ENCODE measurements around the gene GRIN1.

GRIN1 gene

DNA sequence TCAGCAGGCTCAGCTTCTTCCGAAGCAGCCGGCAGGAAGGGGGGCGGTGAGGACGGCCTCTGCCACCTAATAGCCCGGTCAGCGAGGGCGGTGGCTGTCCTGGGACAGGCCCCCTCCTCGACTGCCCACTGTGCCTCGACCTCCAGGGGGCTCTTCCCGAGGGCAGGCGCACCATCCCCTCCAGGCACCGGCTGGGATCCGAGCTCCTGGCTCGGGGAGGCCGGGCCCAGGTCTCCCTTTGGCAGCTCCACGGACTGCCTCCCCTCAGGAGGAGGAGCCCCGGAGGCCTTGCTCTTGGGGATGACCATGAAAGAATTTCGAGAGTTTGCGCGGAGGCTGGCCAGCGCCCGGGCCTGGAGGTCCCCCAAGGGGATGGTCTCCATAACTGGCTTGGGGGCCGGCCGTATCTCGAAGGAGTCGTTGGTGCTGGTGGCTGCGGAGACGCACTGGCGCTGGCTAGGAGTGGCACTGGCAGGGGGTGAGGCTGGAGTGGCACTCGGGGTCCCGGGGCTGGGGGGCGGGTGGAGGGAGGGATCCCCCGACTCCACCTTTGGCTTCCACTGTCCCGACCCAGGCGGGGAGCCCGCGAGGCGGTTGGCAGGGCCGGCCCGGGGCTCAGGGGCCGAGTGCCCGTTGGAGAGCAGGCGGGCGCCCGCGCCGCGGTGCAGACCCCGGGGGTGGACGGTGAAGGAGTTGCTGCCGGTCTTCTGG lies 60.6 kb downstream of the GRIN1 start:
- Histone ChIP-seq H3K4me3 (ENCODE audit: low read depth, low read length) (peak overlapping the region; percentile 46), H3K27ac (no peak overlapping the region), H3K27me3 (replicated peaks) (no peaks in the 10 kb centered on the region), H3K36me3 (replicated peaks) (no peaks in the 10 kb centered on the region)
- TF ChIP-seq, protein P1, sequence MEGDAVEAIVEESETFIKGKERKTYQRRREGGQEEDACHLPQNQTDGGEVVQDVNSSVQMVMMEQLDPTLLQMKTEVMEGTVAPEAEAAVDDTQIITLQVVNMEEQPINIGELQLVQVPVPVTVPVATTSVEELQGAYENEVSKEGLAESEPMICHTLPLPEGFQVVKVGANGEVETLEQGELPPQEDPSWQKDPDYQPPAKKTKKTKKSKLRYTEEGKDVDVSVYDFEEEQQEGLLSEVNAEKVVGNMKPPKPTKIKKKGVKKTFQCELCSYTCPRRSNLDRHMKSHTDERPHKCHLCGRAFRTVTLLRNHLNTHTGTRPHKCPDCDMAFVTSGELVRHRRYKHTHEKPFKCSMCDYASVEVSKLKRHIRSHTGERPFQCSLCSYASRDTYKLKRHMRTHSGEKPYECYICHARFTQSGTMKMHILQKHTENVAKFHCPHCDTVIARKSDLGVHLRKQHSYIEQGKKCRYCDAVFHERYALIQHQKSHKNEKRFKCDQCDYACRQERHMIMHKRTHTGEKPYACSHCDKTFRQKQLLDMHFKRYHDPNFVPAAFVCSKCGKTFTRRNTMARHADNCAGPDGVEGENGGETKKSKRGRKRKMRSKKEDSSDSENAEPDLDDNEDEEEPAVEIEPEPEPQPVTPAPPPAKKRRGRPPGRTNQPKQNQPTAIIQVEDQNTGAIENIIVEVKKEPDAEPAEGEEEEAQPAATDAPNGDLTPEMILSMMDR (IDR thresholded peaks at IDR 0.05; ENCODE audit: low read depth, low read length, missing control alignments): no peak
- DNase-seq: no peak
- in situ Hi-C loops (cut with HindIII; ENCODE audit: low pct_ligation_motif_present, low sequenced_read_pairs): no loop called here

DNA sequence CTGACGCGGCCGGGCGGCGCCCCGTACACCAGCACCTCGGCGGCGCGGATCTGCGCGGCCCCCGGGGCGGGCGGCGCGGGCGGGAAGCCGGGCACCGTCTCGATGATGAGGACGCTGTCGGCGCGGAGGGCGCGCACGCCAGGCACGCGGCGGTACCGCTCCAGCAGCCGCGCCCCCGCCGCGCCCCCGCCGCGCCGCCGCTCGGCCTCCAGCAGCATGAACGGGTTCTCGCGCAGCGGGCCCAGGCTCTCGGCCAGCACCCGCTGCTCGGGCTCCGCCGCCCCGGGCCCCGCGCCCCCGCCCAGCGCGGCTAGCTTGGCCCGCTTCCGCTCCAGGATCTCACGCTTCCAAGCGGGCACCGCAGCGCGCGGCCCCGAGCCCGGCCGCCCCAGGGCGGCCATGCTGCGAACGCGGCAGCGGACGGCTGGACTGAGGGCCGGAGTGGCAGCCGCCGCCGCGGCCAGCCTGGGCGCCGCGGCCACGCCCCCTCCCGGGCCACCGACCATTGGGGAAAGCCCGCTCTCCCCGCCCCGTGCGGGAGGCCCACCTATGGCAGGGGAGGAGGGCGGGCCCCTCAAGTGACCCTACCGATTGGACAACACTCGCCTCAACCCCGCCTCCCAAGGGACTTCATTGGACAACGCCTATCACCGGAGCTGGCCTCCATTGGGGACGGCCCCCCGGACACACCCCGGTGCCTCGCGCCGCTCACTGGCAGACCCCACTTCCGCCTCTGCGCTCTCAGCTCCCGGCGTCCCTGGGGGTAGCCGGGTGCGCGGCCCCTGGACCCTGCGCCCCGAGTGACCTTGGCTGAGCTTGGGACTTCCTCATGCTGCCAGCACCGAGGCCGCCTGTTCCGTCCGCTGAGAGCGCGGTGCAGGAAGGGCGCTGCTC lies 61.6 kb downstream of the GRIN1 start, which contains the start of gene TPRN:
TPRN (minus strand) TSS at position 431 of the 894 bp plus-strand sequence; CDS start at position 401, 30 bp downstream.
- DNase-seq: peak; percentile 99
- Histone ChIP-seq H3K27ac (no peak within 1 kb of the TSS), H3K4me3 (ENCODE audit: low read depth, low read length) (peak within 1 kb of the TSS; percentile 77), H3K27me3 (replicated peaks) (no peaks in the 10 kb centered on the region), H3K36me3 (replicated peaks) (no peaks in the 10 kb centered on the region)
- in situ Hi-C loops (cut with HindIII; ENCODE audit: low pct_ligation_motif_present, low sequenced_read_pairs): no loop called here
- TF ChIP-seq, protein P1 (IDR thresholded peaks at IDR 0.05; ENCODE audit: low read depth, low read length, missing control alignments): no peak

DNA sequence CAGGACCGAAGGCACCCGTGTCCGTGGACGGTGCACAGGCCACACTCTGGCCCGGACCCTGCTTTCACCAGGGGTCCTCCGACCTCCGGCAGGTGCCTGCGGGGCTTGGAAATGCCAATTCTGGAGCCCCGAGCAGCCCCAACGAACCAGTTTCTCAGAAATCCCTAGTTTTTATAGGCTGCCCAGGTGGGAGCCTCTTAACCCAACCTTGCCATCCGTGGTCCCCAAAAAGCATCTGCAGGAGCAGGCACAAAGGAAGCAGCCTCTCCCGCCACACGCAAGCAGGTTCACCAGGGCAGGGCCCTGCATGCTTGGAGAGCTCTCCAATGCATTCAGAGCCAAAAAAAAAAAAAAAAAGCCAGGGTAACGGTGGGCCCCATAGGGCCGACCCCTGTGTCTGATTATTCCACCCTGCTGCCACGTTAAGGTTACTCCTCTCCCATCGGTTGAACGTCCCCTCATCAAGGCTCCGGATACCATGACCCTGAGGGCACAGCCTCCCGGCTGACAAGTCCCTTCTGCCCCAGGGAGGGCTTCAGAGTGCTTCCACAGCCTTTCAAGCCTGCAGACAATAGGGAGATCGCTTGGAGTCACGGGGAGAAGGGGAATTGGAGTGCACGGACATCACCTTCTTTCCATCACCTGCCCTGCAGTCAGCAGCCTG lies 62.4 kb downstream of the GRIN1 start:
- Histone ChIP-seq H3K4me3 (ENCODE audit: low read depth, low read length) (peak overlapping the region; percentile 77), H3K36me3 (replicated peaks) (no peaks in the 10 kb centered on the region), H3K27me3 (replicated peaks) (no peaks in the 10 kb centered on the region), H3K27ac (no peak overlapping the region)
- TF ChIP-seq, protein P1 (IDR thresholded peaks at IDR 0.05; ENCODE audit: low read depth, low read length, missing control alignments): no peak
- in situ Hi-C loops (cut with HindIII; ENCODE audit: low pct_ligation_motif_present, low sequenced_read_pairs): no loop called here
- DNase-seq: no peak

DNA sequence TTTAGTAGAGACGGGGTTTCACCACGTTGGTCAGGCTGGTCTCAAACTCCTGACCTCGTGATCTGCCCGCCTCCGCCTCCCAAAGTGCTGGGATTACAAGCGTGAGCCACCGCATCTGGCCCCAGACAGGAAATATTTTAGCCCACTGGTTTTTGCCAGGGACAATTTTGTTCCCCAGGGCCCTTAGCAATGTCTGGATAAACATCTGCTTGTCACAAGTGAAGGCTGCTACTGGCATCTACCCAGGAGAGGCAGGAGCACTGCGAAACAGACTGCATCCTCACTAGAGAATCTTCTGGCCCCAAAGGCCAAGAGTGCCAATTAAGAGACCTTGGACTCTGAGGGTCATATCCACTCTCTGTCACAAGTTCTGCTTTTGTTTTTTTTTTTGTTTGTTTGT lies 64.0 kb downstream of the GRIN1 start:
- in situ Hi-C loops (cut with HindIII; ENCODE audit: low pct_ligation_motif_present, low sequenced_read_pairs): no loop called here
- no peaks in the 10 kb centered on the region for H3K27me3 ChIP-seq (replicated peaks)
- TF ChIP-seq, protein P1 (IDR thresholded peaks at IDR 0.05; ENCODE audit: low read depth, low read length, missing control alignments): no peak
- no peak overlapping the region for H3K27ac ChIP-seq
- no peak for DNase-seq
- no peaks in the 10 kb centered on the region for H3K36me3 ChIP-seq (replicated peaks)
- no peak overlapping the region for H3K4me3 ChIP-seq (ENCODE audit: low read depth, low read length)

DNA sequence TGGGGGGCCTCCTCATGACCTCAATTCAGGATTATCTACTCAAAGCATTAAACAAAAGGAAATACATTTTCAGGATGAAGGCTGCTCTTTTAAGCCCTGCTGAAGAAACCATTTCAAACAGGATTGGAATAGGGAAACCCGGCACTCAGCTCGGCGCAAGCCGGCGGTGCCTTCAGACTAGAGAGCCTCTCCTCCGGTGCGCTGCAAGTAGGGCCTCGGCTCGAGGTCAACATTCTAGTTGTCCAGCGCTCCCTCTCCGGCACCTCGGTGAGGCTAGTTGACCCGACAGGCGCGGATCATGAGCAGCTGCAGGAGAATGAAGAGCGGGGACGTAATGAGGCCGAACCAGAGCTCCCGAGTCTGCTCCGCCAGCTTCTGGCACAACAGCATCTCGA lies 65.8 kb downstream of the GRIN1 start:
- Histone ChIP-seq H3K4me3 (ENCODE audit: low read depth, low read length) (peak overlapping the region; percentile 90), H3K27me3 (replicated peaks) (no peaks in the 10 kb centered on the region), H3K27ac (no peak overlapping the region), H3K36me3 (replicated peaks) (no peaks in the 10 kb centered on the region)
- in situ Hi-C loops (cut with HindIII; ENCODE audit: low pct_ligation_motif_present, low sequenced_read_pairs): no loop called here
- TF ChIP-seq, protein P1 (IDR thresholded peaks at IDR 0.05; ENCODE audit: low read depth, low read length, missing control alignments): no peak
- no peak for DNase-seq
